ENCODE measurements around the gene CC2D2A. TPM values are rescaled to one million over a fixed set of nuclear protein-coding genes. Genes with fewer than 3 reads are reported as not detected.

The CC2D2A gene
- polyA plus RNA-seq, 1 donor from 2014 or later = 8.6 TPM

DNA sequence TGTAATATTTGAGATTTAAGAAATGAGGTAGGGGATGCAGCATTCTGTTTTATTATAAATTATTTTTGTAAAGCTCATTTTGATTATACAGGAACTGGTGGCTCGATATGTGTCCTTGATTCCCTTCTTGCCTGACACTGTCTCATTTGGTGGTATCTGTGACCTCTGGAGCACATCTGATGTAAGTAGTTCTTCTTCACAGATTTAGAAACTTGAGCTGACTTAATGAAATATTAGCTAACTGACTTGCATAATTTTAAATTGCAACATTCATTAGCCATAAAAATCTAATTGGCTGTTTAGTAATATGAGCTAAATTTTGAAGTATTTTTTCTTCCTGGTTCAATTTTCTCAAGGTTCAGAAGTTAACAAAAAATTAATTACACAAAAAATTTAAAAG is 116.4 kb downstream of the CC2D2A start:
- H3K27me3 ChIP-seq (ENCODE audit: insufficient read depth, low read depth, low read length) = no peaks in the 10 kb centered on the region
- no peak overlapping the region for H3K4me2 ChIP-seq (ENCODE audit: low read length)
- TF ChIP-seq EP300 (conservative IDR thresholded peaks at IDR 0.05; ENCODE audit: poor library complexity, severe bottlenecking) (no peak), MXI1 (conservative IDR thresholded peaks at IDR 0.05; ENCODE audit: poor library complexity, severe bottlenecking) (no peak)
- TF ChIP-seq, protein P1, sequence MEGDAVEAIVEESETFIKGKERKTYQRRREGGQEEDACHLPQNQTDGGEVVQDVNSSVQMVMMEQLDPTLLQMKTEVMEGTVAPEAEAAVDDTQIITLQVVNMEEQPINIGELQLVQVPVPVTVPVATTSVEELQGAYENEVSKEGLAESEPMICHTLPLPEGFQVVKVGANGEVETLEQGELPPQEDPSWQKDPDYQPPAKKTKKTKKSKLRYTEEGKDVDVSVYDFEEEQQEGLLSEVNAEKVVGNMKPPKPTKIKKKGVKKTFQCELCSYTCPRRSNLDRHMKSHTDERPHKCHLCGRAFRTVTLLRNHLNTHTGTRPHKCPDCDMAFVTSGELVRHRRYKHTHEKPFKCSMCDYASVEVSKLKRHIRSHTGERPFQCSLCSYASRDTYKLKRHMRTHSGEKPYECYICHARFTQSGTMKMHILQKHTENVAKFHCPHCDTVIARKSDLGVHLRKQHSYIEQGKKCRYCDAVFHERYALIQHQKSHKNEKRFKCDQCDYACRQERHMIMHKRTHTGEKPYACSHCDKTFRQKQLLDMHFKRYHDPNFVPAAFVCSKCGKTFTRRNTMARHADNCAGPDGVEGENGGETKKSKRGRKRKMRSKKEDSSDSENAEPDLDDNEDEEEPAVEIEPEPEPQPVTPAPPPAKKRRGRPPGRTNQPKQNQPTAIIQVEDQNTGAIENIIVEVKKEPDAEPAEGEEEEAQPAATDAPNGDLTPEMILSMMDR (IDR thresholded peaks at IDR 0.05; ENCODE audit: poor library complexity, severe bottlenecking) = no peak
- no peaks in the 10 kb centered on the region for H3K79me2 ChIP-seq (replicated peaks; ENCODE audit: insufficient read depth, low read length)
- no peak overlapping the region for H2AFZ ChIP-seq (ENCODE audit: low read depth, low read length)
- H3K9me3 ChIP-seq (ENCODE audit: low read length) = no peaks in the 10 kb centered on the region
- no peaks in the 10 kb centered on the region for H4K20me1 ChIP-seq (ENCODE audit: insufficient read depth)
- H3F3A ChIP-seq (ENCODE audit: insufficient read depth, low read length, poor library complexity, severe bottlenecking) = no peaks in the 10 kb centered on the region
- no peaks in the 10 kb centered on the region for H3K9me2 ChIP-seq (ENCODE audit: insufficient read depth, low read length)
- H3K4me3 ChIP-seq (ENCODE audit: low read length) = no peak overlapping the region
- no peak overlapping the region for H3K9ac ChIP-seq (ENCODE audit: low read length)
- no peak overlapping the region for H3K27ac ChIP-seq (ENCODE audit: low read length)
- H3K36me3 ChIP-seq (ENCODE audit: insufficient read depth, low read length) = no peaks in the 10 kb centered on the region

DNA sequence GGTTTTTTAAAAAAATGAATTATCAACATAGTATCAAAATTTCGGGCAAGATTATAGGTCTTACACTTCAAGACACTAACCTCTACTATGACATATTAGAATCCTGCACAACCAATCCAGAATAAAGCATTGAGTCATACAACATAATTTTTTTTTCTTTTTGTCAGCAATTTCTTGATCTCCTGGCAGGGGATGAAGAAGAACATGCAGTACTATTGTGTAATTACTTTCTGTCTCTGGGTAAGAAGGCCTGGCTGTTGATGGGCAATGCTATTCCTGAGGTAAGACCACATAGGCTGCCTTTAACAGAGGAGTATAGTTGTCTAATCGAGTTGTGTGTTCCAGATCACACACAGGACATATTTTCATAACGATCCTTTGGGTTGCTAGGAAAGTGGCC is 118.0 kb downstream of the CC2D2A start:
- Histone ChIP-seq H3K27me3 (ENCODE audit: insufficient read depth, low read depth, low read length) (no peaks in the 10 kb centered on the region), H4K20me1 (ENCODE audit: insufficient read depth) (no peaks in the 10 kb centered on the region), H3K79me2 (replicated peaks; ENCODE audit: insufficient read depth, low read length) (no peaks in the 10 kb centered on the region), H3K36me3 (ENCODE audit: insufficient read depth, low read length) (no peaks in the 10 kb centered on the region), H3K9me2 (ENCODE audit: insufficient read depth, low read length) (no peaks in the 10 kb centered on the region), H3K4me3 (ENCODE audit: low read length) (no peak overlapping the region), H3K27ac (ENCODE audit: low read length) (no peak overlapping the region), H3K4me2 (ENCODE audit: low read length) (no peak overlapping the region), H3F3A (ENCODE audit: insufficient read depth, low read length, poor library complexity, severe bottlenecking) (no peaks in the 10 kb centered on the region), H2AFZ (ENCODE audit: low read depth, low read length) (no peak overlapping the region), H3K9me3 (ENCODE audit: low read length) (no peaks in the 10 kb centered on the region), H3K9ac (ENCODE audit: low read length) (no peak overlapping the region)
- TF ChIP-seq POLR2AphosphoS5 (IDR thresholded peaks at IDR 0.05) = no peak
- TF ChIP-seq, protein P2, sequence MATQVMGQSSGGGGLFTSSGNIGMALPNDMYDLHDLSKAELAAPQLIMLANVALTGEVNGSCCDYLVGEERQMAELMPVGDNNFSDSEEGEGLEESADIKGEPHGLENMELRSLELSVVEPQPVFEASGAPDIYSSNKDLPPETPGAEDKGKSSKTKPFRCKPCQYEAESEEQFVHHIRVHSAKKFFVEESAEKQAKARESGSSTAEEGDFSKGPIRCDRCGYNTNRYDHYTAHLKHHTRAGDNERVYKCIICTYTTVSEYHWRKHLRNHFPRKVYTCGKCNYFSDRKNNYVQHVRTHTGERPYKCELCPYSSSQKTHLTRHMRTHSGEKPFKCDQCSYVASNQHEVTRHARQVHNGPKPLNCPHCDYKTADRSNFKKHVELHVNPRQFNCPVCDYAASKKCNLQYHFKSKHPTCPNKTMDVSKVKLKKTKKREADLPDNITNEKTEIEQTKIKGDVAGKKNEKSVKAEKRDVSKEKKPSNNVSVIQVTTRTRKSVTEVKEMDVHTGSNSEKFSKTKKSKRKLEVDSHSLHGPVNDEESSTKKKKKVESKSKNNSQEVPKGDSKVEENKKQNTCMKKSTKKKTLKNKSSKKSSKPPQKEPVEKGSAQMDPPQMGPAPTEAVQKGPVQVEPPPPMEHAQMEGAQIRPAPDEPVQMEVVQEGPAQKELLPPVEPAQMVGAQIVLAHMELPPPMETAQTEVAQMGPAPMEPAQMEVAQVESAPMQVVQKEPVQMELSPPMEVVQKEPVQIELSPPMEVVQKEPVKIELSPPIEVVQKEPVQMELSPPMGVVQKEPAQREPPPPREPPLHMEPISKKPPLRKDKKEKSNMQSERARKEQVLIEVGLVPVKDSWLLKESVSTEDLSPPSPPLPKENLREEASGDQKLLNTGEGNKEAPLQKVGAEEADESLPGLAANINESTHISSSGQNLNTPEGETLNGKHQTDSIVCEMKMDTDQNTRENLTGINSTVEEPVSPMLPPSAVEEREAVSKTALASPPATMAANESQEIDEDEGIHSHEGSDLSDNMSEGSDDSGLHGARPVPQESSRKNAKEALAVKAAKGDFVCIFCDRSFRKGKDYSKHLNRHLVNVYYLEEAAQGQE (IDR thresholded peaks at IDR 0.05; ENCODE audit: borderline replicate concordance) = no peak
- TF ChIP-seq TAF1 (IDR thresholded peaks at IDR 0.05; ENCODE audit: low read depth) = no peak
- TF ChIP-seq EP300 (conservative IDR thresholded peaks at IDR 0.05; ENCODE audit: poor library complexity, severe bottlenecking) = no peak
- TF ChIP-seq MXI1 (conservative IDR thresholded peaks at IDR 0.05; ENCODE audit: poor library complexity, severe bottlenecking) = no peak

DNA sequence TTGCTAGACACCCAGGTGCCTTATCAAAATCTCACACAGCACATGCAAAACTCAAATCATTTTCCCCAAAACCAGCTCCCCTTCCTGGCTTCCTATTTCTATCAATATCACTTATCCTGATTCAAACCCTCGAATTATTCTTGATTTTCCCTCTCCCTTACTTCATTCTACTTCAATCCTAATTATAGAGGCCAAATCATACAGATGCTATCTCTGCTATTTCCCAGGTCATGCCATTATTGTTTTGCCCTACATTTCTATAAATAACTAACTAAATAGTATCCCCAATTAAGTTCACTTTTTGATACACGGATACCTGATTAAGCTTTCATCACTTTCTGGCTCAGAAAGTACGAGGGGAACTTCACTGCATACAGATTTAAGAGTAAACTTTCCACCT is 123.1 kb downstream of the CC2D2A start:
- Histone ChIP-seq H4K20me1 (ENCODE audit: insufficient read depth) (no peaks in the 10 kb centered on the region), H3K36me3 (ENCODE audit: insufficient read depth, low read length) (no peaks in the 10 kb centered on the region), H3F3A (ENCODE audit: insufficient read depth, low read length, poor library complexity, severe bottlenecking) (no peaks in the 10 kb centered on the region), H3K9ac (ENCODE audit: low read length) (no peak overlapping the region), H3K27me3 (ENCODE audit: insufficient read depth, low read depth, low read length) (no peaks in the 10 kb centered on the region), H2AFZ (ENCODE audit: low read depth, low read length) (no peak overlapping the region), H3K9me2 (ENCODE audit: insufficient read depth, low read length) (no peaks in the 10 kb centered on the region), H3K27ac (ENCODE audit: low read length) (no peak overlapping the region), H3K4me2 (ENCODE audit: low read length) (no peak overlapping the region), H3K4me3 (ENCODE audit: low read length) (no peak overlapping the region), H3K79me2 (replicated peaks; ENCODE audit: insufficient read depth, low read length) (no peaks in the 10 kb centered on the region), H3K9me3 (ENCODE audit: low read length) (no peaks in the 10 kb centered on the region)
- TF ChIP-seq MXI1 (conservative IDR thresholded peaks at IDR 0.05; ENCODE audit: poor library complexity, severe bottlenecking) (no peak), RAD21 (conservative IDR thresholded peaks at IDR 0.05) (no peak), SMC3 (conservative IDR thresholded peaks at IDR 0.05; ENCODE audit: poor library complexity) (no peak), EP300 (conservative IDR thresholded peaks at IDR 0.05; ENCODE audit: poor library complexity, severe bottlenecking) (no peak)
- TF ChIP-seq, protein P2 (IDR thresholded peaks at IDR 0.05; ENCODE audit: borderline replicate concordance) = no peak
- TF ChIP-seq, protein P1 (IDR thresholded peaks at IDR 0.05; ENCODE audit: poor library complexity, severe bottlenecking) = no peak

Measured in neural cell (in vitro differentiated cells).